ENCODE measurements around the gene CCNE1.
"Not testable (repeated sequence)": the region's sequence is repeated elsewhere in the genome, so short reads cannot be mapped to it uniquely, and the experiment has no call there.

The CCNE1 gene

DNA sequence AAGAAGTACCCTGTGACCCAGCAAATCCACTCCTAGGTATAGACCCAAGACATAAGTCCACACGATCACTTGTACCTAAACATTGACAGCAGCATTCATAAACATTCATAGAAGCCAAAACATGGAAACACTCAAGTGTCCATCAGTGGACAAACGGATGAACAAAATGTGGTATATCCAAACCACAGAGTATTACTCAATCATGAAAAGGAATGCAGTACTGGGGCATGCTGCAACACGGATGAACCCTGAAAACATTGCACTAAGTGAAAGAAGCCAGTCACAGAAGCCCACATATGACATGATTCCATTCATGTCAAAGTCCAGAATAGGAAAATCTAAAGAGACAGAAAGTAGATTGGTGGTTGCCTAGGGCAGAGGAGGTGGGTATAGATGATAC, 22.8 kb upstream of the CCNE1 start:
- DNase-seq = no peak

- no peak for DNase-seq
Observed at GRCh38 chr19:29793116-29793727, 18.6 kb upstream of the CCNE1 start.

GRCh38 chr19:29794490-29794889, 17.3 kb upstream of the CCNE1 start:
- not testable (repeated sequence) for DNase-seq

DNA sequence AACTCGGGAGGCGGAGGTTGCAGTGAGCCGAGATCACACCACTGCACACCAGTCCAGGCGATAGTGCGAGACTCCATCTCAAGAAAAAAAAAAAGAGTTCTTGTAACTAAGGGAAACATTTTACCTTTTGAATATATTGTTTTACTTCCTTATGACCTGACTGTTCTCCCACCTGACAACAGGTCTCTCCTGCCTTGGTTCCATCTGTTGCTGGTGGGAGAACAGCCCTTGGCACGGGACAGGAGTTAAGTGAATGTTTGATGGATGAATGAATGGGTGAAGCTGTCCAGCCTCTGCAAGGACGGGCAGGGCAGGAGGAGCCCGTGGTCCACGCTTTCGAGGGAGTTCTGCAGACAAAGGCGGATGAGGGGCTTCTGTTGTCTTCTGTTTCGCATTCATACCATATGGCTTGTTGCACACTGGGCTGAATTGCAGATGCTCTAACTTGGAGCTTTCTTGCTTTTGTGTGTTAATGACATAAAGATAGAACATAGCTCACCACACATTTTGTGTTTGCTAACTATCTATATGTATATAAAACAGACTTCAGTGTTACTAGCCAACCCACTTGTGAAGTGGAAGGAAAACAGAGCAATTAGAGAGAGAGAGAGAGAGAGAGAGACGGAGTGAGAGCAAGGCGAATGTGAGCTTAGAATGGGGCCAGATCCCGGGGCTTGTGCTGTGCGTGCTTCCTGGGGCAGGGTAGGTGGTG, 16.2 kb upstream of the CCNE1 start:
- DNase-seq = peak in 1 of 3 experiments; percentile 3

DNA sequence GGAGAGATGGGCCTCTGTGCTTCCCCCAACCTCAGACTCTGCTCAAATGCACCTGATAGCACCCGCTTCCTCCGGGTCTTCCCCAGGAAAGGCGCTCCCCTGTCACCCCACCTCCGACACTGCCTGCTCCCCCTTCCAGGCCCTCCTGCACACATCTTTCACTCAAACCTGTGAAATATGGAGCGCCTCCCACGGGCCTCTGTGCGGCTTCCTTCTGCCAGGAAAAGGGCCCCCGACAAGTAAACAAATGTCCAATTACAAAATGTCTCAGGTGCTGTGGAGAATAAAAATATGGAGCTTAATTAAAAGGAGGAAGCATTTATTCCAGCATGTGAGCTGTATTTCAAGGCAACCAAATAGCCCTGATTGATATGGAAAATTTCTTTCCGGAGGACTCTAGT, 15.6 kb upstream of the CCNE1 start:
- no peak for DNase-seq

- no peak for DNase-seq
Observed at GRCh38 chr19:29798774-29799497, 12.9 kb upstream of the CCNE1 start.

- DNase-seq = no peak
Observed at GRCh38 chr19:29800100-29800825, 11.5 kb upstream of the CCNE1 start.

DNA sequence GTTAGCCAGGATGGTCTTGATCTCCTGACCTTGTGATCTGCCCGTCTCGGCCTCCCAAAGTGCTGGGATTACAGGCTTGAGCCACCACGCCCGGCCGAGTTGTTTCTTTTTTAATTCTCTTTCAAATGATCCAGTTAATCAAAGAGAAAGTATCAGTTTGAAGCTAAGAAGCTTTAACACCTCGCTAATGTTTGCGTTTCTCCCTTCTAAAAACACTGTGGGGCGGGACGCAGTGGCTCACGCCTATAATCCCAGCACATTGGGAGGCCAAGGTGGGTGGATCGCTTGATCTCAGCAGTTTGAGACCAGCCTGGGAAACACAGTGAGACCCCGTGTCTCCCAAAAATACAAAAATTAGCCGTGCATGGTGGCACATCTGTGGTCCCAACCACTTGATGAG, 7.8 kb upstream of the CCNE1 start:
- DNase-seq = not testable (repeated sequence)

DNA sequence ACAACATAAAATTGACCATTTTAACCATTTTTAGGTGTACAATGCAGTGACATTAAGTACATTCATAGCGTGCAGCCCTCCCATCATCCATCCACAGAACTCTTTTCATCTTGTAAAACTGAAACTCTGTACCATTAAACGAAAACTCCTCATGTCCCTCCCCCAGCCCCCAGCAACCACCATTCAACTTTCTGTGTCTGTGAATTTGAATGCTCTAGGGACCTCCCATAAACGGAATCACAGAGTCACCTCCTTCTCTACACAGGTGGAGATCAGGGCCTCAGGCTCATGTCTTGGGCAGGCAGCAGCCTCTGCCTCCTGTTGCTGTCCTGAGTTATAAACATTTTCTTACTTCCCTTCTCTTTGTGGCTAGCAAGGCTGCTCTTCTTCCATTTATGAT, 7.3 kb upstream of the CCNE1 start:
- no peak for DNase-seq

DNA sequence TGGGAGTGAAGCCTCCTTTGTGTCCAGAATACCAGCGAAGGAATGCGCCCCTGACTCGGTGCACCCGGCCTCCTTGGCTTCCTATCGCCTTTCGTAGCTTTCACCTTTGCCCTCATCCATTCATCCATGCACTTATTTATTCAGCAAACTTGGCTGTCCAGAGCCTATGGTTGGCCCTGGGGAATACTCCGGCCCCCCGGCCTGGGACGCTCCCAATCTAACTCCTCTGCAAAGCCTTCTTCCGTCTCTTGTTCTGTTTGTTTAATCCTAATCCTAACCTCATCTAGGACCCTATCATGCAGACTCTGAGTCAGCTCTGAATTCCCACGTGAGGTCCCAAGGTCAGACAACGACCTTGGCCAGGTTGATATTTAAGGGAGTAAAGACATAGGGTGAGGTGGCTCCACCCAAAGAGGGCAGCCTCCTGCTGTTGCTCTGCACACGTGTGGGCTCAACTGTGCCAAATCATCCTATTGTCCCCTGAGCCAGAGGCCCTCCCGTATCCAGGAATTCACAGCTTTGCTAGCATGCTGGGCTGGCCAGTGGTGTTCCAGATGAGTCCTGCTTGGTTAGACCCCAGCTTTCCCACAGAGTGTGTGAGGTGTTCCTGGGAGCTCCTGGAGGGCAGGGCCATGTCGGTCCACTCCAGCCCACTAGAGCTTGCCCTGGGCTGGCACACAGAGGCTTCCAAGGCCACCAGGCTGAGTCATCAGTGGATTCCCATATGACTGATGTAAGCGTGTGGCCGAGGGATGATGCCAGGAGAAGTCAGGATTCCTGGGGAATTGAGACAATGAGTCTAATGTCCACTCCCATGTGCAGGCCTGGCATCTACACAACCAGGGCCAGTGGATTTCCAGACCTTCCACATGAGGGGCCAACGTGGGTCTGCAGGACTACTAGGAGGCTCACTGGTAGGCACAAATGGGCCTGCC, 6.5 kb upstream of the CCNE1 start:
- no peak for DNase-seq

- peak in 1 of 3 experiments; percentile 14 for DNase-seq
Observed at GRCh38 chr19:29806098-29806866, 5.5 kb upstream of the CCNE1 start.

DNA sequence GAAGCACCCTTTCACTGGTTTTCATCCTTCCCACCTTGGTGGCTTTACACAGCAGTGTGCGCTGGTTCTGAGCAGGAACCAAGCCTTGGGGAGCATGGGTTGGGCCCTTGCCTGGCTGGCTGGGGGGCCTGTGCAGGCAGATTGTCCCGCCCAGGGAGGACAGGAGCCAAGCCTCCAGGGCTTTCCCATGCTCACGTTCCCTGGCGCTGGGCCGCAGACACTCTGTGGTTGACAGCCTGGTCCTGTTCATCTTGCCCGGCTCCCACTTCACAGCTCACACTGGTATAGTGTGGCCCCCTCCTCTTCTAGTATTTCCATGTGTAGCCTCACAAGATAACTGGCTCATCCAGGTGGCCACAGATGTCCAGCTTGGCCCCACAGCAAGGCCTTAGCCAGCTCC, 4.6 kb upstream of the CCNE1 start:
- no peak for DNase-seq

- DNase-seq = no peak
Observed at GRCh38 chr19:29807870-29808405, 3.9 kb upstream of the CCNE1 start.

DNA sequence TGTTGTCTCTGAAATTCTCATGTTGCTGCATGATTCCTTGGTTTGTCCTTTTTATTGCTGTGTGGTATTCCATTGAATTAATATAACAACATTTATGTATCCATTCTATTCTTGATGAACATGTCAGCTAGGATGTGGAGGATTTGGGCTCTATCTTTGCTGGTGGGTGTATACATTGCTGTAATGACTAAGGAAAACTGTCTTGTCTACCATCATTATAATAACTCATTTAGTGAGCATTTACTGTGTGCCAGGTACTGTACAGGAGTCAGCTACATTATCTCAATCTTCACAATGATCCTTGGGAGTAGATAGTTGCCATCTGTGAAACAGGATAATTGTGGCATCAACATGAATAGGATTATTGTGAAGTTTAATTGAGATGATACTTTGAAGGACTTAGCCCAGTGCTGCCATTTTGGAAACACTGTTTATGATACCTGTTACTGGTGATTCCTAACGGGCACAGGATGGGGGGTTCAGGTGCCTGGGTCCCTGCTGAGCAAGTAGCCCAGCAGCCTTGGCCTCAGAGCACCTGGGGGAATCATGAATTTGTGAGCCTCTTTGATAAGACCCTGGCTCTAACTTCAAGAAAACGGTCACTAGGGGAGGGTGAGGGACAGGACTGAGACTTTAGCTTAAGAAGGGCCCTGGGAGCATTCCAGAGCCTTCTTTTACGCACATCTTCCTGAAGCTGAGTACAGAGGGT, 1.8 kb upstream of the CCNE1 start:
- DNase-seq = no peak

DNA sequence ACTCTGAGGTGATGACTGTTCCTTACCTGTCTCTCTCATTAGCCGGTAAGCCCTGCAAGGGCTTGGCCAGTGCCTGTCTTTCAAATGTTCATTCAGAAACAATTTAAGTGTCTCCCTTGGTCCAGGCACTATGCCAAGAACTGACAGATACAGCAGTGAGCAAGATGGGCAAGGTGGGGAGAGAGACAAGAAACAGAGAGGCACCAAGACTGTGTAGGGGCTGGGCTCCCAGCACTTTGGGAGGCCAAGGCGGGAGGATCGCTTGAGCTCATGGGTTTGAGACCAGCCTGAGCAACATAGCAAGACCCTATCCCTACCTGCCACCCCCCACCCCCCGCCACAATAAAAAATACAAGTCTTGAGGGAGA, 1.3 kb upstream of the CCNE1 start:
- peak in 2 of 3 experiments; percentile 15 to 26 for DNase-seq

DNA sequence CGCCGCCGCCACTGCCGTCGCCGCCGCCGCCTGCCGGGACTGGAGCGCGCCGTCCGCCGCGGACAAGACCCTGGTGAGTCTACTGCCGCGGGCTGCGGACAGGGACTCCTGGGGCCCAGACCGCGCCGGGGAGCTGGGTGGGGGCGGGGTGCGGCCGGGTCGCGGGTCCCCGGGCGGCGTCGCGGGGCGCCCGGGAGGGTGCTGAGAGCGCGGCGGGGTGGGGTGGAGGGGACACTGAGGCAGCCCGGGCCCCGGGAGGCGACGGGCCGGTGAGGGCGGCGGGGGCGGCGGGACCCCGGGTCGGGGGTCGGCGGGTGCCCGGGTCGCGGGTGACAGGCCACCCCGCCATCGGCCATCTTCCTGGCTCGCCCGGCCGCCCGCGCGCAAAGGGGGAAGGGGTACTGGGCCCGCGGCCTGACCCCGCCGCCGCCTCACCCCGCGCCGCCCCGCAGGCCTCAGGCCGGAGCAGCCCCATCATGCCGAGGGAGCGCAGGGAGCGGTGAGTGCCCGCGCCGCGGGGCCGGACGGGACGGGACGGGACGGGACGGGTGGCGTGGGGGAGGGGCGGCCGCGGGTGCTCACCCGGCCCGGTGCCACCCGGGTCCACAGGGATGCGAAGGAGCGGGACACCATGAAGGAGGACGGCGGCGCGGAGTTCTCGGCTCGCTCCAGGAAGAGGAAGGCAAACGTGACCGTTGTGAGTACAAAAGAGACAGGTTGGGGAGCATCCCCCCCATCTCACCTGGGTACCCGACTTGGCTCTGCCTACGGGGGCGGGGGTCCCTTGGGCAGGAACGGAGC, 489 bp downstream of the CCNE1 start:
- peak in 2 of 3 experiments; percentile 8 to 27 for DNase-seq

DNA sequence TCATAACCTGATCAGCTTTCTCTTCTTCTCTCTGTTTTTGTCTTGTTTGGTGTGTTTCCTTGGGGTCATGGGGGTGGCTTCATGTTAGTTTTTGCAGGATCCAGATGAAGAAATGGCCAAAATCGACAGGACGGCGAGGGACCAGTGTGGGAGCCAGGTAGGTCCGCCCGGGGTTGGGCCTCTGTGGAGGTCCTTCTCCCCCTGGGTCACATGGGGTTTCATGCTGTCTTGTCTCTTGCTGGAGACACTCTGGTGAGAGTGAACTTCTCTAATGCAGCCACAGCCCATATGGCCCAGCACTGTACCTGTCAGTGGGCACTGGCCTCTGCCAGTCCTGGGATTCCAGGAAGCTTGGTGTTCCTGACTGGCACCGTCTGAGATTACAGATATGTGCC, 1.1 kb downstream of the CCNE1 start:
- no peak for DNase-seq

DNA sequence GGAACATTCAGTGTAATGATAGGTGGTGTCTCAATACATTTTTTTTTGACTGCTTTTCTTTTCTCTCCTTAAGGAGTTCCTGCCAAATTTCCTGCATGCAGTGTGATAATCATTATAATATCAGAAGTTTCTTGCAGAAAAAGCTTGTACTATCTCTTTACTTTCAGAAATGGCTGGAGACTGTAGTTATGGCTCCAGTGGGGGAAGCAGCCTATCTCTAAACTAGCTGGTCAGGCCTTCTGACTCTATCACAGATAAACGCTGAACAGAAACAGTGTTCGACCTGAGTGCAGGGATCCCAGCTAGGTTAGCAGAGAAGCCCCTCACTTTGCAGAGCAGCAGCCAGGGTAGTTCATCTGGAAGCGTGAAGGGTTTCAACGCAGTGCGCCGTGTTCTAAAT, 1.9 kb downstream of the CCNE1 start:
- no peak for DNase-seq

- no peak for DNase-seq
Observed at GRCh38 chr19:29815231-29815630, 3.4 kb downstream of the CCNE1 start.

DNA sequence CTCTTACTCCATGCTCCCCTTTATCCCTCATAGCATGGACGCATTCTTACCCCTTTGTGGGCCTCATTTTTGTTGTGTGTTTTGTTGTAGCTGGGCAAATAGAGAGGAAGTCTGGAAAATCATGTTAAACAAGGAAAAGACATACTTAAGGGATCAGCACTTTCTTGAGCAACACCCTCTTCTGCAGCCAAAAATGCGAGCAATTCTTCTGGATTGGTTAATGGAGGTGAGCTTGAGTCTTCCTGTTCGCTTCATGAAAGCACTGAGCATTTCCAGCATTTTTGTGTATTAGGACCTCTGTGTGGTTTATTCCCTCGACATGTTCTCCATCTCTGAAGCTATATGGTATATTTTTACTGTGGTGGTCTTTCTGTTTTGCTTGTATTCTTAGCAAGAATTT, 5.5 kb downstream of the CCNE1 start:
- no peak for DNase-seq
